Activated T-helper 1 cell treated with anti-CD3 and anti-CD28 coated beads, Interleukin-12 subunit alpha, Interleukin-12 subunit beta, Interleukin-2, Interleukin-4 antibody, amounts not matched to agents 30 ng/mL and 10 ng/mL and 1 ng/mL, durations not matched to agents 14 hours and 24 hours and 36 hours (primary cell): ENCODE measurements around the gene ZNF256. TPM values are rescaled to one million over a fixed set of nuclear protein-coding genes. Genes with fewer than 3 reads are reported as not detected.

Source experiments
- DNase-seq: peaks from one replicate; pipeline ENCODE4 v3.0.0; 2021; ENCODE audit warnings: low spot score
- H3K27ac Mint-ChIP-seq: one replicate; pipeline ENCODE4 v1.8.0; 2021; ENCODE audit warnings: mild to moderate bottlenecking, mixed read lengths
- H3K27me3 Mint-ChIP-seq: one replicate; pipeline ENCODE4 v1.8.0; 2022; ENCODE audit warnings: mild to moderate bottlenecking, moderate library complexity, mixed read lengths; ENCODE audit not compliant: insufficient read depth
- H3K36me3 Mint-ChIP-seq: one replicate; pipeline ENCODE4 v1.8.0; 2021; ENCODE audit warnings: low read depth, mixed read lengths
- H3K4me1 Mint-ChIP-seq: one replicate; pipeline ENCODE4 v1.8.0; 2021; ENCODE audit warnings: low read depth, mixed read lengths
- H3K4me3 Mint-ChIP-seq: one replicate; pipeline ENCODE4 v1.8.0; 2021; ENCODE audit warnings: mild to moderate bottlenecking, moderate library complexity, mixed read lengths
- H3K9me3 Mint-ChIP-seq: one replicate; pipeline ENCODE4 v1.8.0; 2021; ENCODE audit warnings: mixed read lengths
- intact Hi-C: fragments of 100-400 bp; cut with micrococcal nuclease; formaldehyde crosslinking; loops from one replicate; pipeline ENCODE4 v1.15.1; 2024
- total RNA-seq: library from RNA; stranded (reverse); gene quantifications from 2 replicates; pipeline ENCODE4 v1.2.3, GENCODE V29; 2022

The ZNF256 gene
- total RNA-seq: 2.5 and 3.4 TPM in 2 replicates

- Mint-ChIP-seq H3K27ac (peak within 1 kb of the TSS; percentile 89), H3K27me3 (no peaks in the 10 kb centered on the region), H3K4me1 (peaks cover 12% of the 10 kb centered on the region), H3K36me3 (peaks cover 32% of the 10 kb centered on the region), H3K4me3 (peak within 1 kb of the TSS; percentile 94), H3K9me3 (peaks cover 56% of the 10 kb centered on the region)
- peak; percentile 78 for DNase-seq
- intact Hi-C loops: loop anchor here (1.0 kb wide), 3 partner anchors 31 to 368 kb away; partner anchors contain the start of genes ZNF417 and ZNF606
Observed at GRCh38 chr19:57947419-57948134, at the start of gene ZNF256. Gene ZNF256 (minus strand): TSS chr19:57947706. CDS start chr19:57947474, 232 bp downstream.

- Mint-ChIP-seq H3K9me3 (peaks cover 71% of the 10 kb centered on the region), H3K36me3 (peaks cover 22% of the 10 kb centered on the region), H3K4me1 (no peaks in the 10 kb centered on the region), H3K27ac (no peak overlapping the region), H3K27me3 (no peaks in the 10 kb centered on the region), H3K4me3 (no peak overlapping the region)
- DNase-seq: no peak
- intact Hi-C loops: no loop called here
Observed at GRCh38 chr19:57992841-57993240, 45.3 kb upstream of the ZNF256 start.

- DNase-seq: no peak
- H3K4me1 Mint-ChIP-seq: no peaks in the 10 kb centered on the region
- peaks cover 85% of the 10 kb centered on the region for H3K9me3 Mint-ChIP-seq
- peaks cover 40% of the 10 kb centered on the region for H3K36me3 Mint-ChIP-seq
- H3K27ac Mint-ChIP-seq: no peak overlapping the region
- H3K27me3 Mint-ChIP-seq: peaks cover 3% of the 10 kb centered on the region
- intact Hi-C loops: no loop called here
- H3K4me3 Mint-ChIP-seq: no peak overlapping the region
Observed at GRCh38 chr19:57978586-57979289, 31.2 kb upstream of the ZNF256 start.

GRCh38 chr19:57974434-57974833, 26.9 kb upstream of the ZNF256 start, which contains the start of gene C19orf18:
Gene C19orf18 (minus strand): TSS chr19:57974534. CDS start chr19:57974432, 102 bp downstream.
- no peak within 1 kb of the TSS for H3K4me3 Mint-ChIP-seq
- peaks cover 3% of the 10 kb centered on the region for H3K27me3 Mint-ChIP-seq
- DNase-seq: no peak
- H3K9me3 Mint-ChIP-seq: peaks cover 70% of the 10 kb centered on the region
- no peaks in the 10 kb centered on the region for H3K4me1 Mint-ChIP-seq
- intact Hi-C loops: no loop called here
- H3K27ac Mint-ChIP-seq: no peak within 1 kb of the TSS
- peaks cover 12% of the 10 kb centered on the region for H3K36me3 Mint-ChIP-seq

- Mint-ChIP-seq H3K4me1 (no peaks in the 10 kb centered on the region), H3K27me3 (no peaks in the 10 kb centered on the region), H3K27ac (no peak overlapping the region), H3K4me3 (no peak overlapping the region), H3K9me3 (peaks cover 39% of the 10 kb centered on the region), H3K36me3 (no peaks in the 10 kb centered on the region)
- intact Hi-C loops: no loop called here
- DNase-seq: no peak
Observed at GRCh38 chr19:57964761-57965160, 17.3 kb upstream of the ZNF256 start.

GRCh38 chr19:57961785-57962184, 14.3 kb upstream of the ZNF256 start:
- DNase-seq: no peak
- H3K27ac Mint-ChIP-seq: no peak overlapping the region
- no peaks in the 10 kb centered on the region for H3K36me3 Mint-ChIP-seq
- H3K9me3 Mint-ChIP-seq: peaks cover 41% of the 10 kb centered on the region
- no peaks in the 10 kb centered on the region for H3K27me3 Mint-ChIP-seq
- H3K4me1 Mint-ChIP-seq: no peaks in the 10 kb centered on the region
- no peak overlapping the region for H3K4me3 Mint-ChIP-seq
- intact Hi-C loops: no loop called here

- intact Hi-C loops: no loop called here
- Mint-ChIP-seq H3K36me3 (no peaks in the 10 kb centered on the region), H3K4me3 (no peak overlapping the region), H3K9me3 (peaks cover 56% of the 10 kb centered on the region), H3K27me3 (no peaks in the 10 kb centered on the region), H3K4me1 (no peaks in the 10 kb centered on the region), H3K27ac (no peak overlapping the region)
- no peak for DNase-seq
Observed at GRCh38 chr19:57954996-57955395, 7.5 kb upstream of the ZNF256 start.

- no peak overlapping the region for H3K4me3 Mint-ChIP-seq
- peaks cover 12% of the 10 kb centered on the region for H3K4me1 Mint-ChIP-seq
- intact Hi-C loops: no loop called here
- H3K27ac Mint-ChIP-seq: no peak overlapping the region
- H3K36me3 Mint-ChIP-seq: peaks cover 14% of the 10 kb centered on the region
- H3K27me3 Mint-ChIP-seq: no peaks in the 10 kb centered on the region
- H3K9me3 Mint-ChIP-seq: peaks cover 52% of the 10 kb centered on the region
- no peak for DNase-seq
Observed at GRCh38 chr19:57949702-57950101, 2.2 kb upstream of the ZNF256 start.

GRCh38 chr19:57949296-57949695, 1.8 kb upstream of the ZNF256 start:
- peaks cover 12% of the 10 kb centered on the region for H3K4me1 Mint-ChIP-seq

GRCh38 chr19:57947088-57947418, 453 bp downstream of the ZNF256 start:
- peaks cover 61% of the 10 kb centered on the region for H3K9me3 Mint-ChIP-seq
- H3K4me1 Mint-ChIP-seq: peaks cover 12% of the 10 kb centered on the region
- no peak overlapping the region for H3K27ac Mint-ChIP-seq
- DNase-seq: no peak
- no peaks in the 10 kb centered on the region for H3K27me3 Mint-ChIP-seq
- intact Hi-C loops: loop anchor here (1.0 kb wide), 3 partner anchors 31 to 368 kb away; partner anchors contain the start of genes ZNF417 and ZNF606
- H3K4me3 Mint-ChIP-seq: peak overlapping the region; percentile 94
- peaks cover 38% of the 10 kb centered on the region for H3K36me3 Mint-ChIP-seq

More at GRCh38 chr19:57949296-57949695, 1.8 kb upstream of the ZNF256 start:
- H3K4me3 Mint-ChIP-seq: no peak overlapping the region
- H3K27me3 Mint-ChIP-seq: no peaks in the 10 kb centered on the region
- intact Hi-C loops: no loop called here
- no peak overlapping the region for H3K27ac Mint-ChIP-seq
- no peak for DNase-seq
- peaks cover 18% of the 10 kb centered on the region for H3K36me3 Mint-ChIP-seq
- peaks cover 52% of the 10 kb centered on the region for H3K9me3 Mint-ChIP-seq

GRCh38 chr19:57946316-57946715, 1.2 kb downstream of the ZNF256 start:
- Mint-ChIP-seq H3K9me3 (peaks cover 62% of the 10 kb centered on the region), H3K27me3 (no peaks in the 10 kb centered on the region), H3K4me1 (peaks cover 12% of the 10 kb centered on the region), H3K4me3 (peak overlapping the region; percentile 94), H3K36me3 (peaks cover 45% of the 10 kb centered on the region), H3K27ac (no peak overlapping the region)
- intact Hi-C loops: no loop called here
- no peak for DNase-seq

GRCh38 chr19:57941593-57941992, 5.9 kb downstream of the ZNF256 start:
- Mint-ChIP-seq H3K4me1 (peaks cover 9% of the 10 kb centered on the region), H3K27ac (no peak overlapping the region), H3K4me3 (no peak overlapping the region), H3K36me3 (peaks cover 59% of the 10 kb centered on the region), H3K27me3 (no peaks in the 10 kb centered on the region), H3K9me3 (peaks cover 67% of the 10 kb centered on the region)
- no peak for DNase-seq
- intact Hi-C loops: no loop called here

- Mint-ChIP-seq H3K27ac (no peak overlapping the region), H3K9me3 (peaks cover 49% of the 10 kb centered on the region), H3K27me3 (no peaks in the 10 kb centered on the region), H3K4me1 (no peaks in the 10 kb centered on the region), H3K36me3 (peaks cover 23% of the 10 kb centered on the region), H3K4me3 (no peak overlapping the region)
- intact Hi-C loops: no loop called here
- DNase-seq: no peak
Observed at GRCh38 chr19:57935731-57936130, 11.8 kb downstream of the ZNF256 start.
